Osteocyte (in vitro differentiated cells): ENCODE measurements around the gene DYTN. TPM values are rescaled to one million over a fixed set of nuclear protein-coding genes. Genes with fewer than 3 reads are reported as not detected.
"Not testable (repeated sequence)": the region's sequence is repeated elsewhere in the genome, so short reads cannot be mapped to it uniquely, and the experiment has no call there.

Source experiments
- DNase-seq: peaks from one replicate; pipeline ENCODE4 v3.0.0; 2021; ENCODE audit warnings: mixed read lengths; ENCODE audit not compliant: unreplicated experiment; ENCODE audit errors: extremely low spot score
- H3K27ac Mint-ChIP-seq: one replicate; pipeline ENCODE4 v1.8.0; 2021; ENCODE audit warnings: mild to moderate bottlenecking, mixed read lengths; ENCODE audit not compliant: unreplicated experiment
- H3K27me3 Mint-ChIP-seq: one replicate; pipeline ENCODE4 v1.8.0; 2021; ENCODE audit warnings: mixed read lengths; ENCODE audit not compliant: unreplicated experiment
- H3K36me3 Mint-ChIP-seq: one replicate; pipeline ENCODE4 v1.8.0; 2021; ENCODE audit warnings: mixed read lengths; ENCODE audit not compliant: unreplicated experiment
- H3K4me1 Mint-ChIP-seq: one replicate; pipeline ENCODE4 v1.8.0; 2021; ENCODE audit warnings: mixed read lengths; ENCODE audit not compliant: unreplicated experiment
- H3K4me3 Mint-ChIP-seq: one replicate; pipeline ENCODE4 v1.8.0; 2021; ENCODE audit warnings: mild to moderate bottlenecking, moderate library complexity, mixed read lengths; ENCODE audit not compliant: unreplicated experiment
- H3K9me3 Mint-ChIP-seq: one replicate; pipeline ENCODE4 v1.8.0; 2021; ENCODE audit warnings: mixed read lengths; ENCODE audit not compliant: unreplicated experiment
- CTCF ChIP-seq: fragments of 200-600 bp; sonication (generic); IDR thresholded peaks from 2 replicates; pipeline ENCODE4 v1.5.0; 2021; ENCODE audit warnings: antibody characterized with exemption, mild to moderate bottlenecking, moderate library complexity
- total RNA-seq: library from RNA; stranded (reverse); gene quantifications from 2 replicates; pipeline ENCODE4 v1.2.1, GENCODE V29; 2021

The DYTN gene
- total RNA-seq, 1 donor from 2014 or later: not detected

- TF ChIP-seq CTCF: no peak
- H3K27me3 Mint-ChIP-seq: peaks cover 32% of the 10 kb centered on the region
- H3K4me3 Mint-ChIP-seq: no peak overlapping the region
- no peak overlapping the region for H3K27ac Mint-ChIP-seq
- DNase-seq: no peak
- peaks cover 6% of the 10 kb centered on the region for H3K9me3 Mint-ChIP-seq
- no peaks in the 10 kb centered on the region for H3K36me3 Mint-ChIP-seq
- no peaks in the 10 kb centered on the region for H3K4me1 Mint-ChIP-seq
Observed at GRCh38 chr2:206728277-206729199, 10.3 kb upstream of the DYTN start.

- no peak for DNase-seq
- Mint-ChIP-seq H3K4me3 (no peak overlapping the region), H3K27ac (no peak overlapping the region), H3K27me3 (peaks cover 31% of the 10 kb centered on the region), H3K4me1 (no peaks in the 10 kb centered on the region), H3K9me3 (peaks cover 6% of the 10 kb centered on the region), H3K36me3 (no peaks in the 10 kb centered on the region)
- no peak for TF ChIP-seq CTCF
Observed at GRCh38 chr2:206727287-206727686, 9.1 kb upstream of the DYTN start.

GRCh38 chr2:206723288-206723687 lies 5.1 kb upstream of the DYTN start:
- no peak for DNase-seq
- Mint-ChIP-seq H3K4me1 (no peaks in the 10 kb centered on the region), H3K27ac (no peak overlapping the region), H3K9me3 (no peaks in the 10 kb centered on the region), H3K4me3 (no peak overlapping the region), H3K27me3 (peaks cover 25% of the 10 kb centered on the region), H3K36me3 (no peaks in the 10 kb centered on the region)
- no peak for TF ChIP-seq CTCF

- Mint-ChIP-seq H3K9me3 (no peaks in the 10 kb centered on the region), H3K27me3 (peaks cover 28% of the 10 kb centered on the region), H3K4me3 (no peak overlapping the region), H3K4me1 (no peaks in the 10 kb centered on the region), H3K36me3 (no peaks in the 10 kb centered on the region), H3K27ac (no peak overlapping the region)
- no peak for DNase-seq
- no peak for TF ChIP-seq CTCF
Observed at GRCh38 chr2:206721256-206721920, 3.2 kb upstream of the DYTN start.

GRCh38 chr2:206716623-206717022 lies 1.6 kb downstream of the DYTN start:
- no peak for TF ChIP-seq CTCF

GRCh38 chr2:206715183-206715582 lies 3.0 kb downstream of the DYTN start:
- not testable (repeated sequence) for H3K4me1 Mint-ChIP-seq, H3K27ac Mint-ChIP-seq, H3K9me3 Mint-ChIP-seq, DNase-seq, H3K36me3 Mint-ChIP-seq, H3K4me3 Mint-ChIP-seq
- peaks cover 19% of the 10 kb centered on the region for H3K27me3 Mint-ChIP-seq

More at GRCh38 chr2:206716623-206717022, 1.6 kb downstream of the DYTN start:
- peaks cover 19% of the 10 kb centered on the region for H3K27me3 Mint-ChIP-seq
- no peak overlapping the region for H3K4me3 Mint-ChIP-seq
- no peak for DNase-seq
- H3K36me3 Mint-ChIP-seq: no peaks in the 10 kb centered on the region
- H3K4me1 Mint-ChIP-seq: no peaks in the 10 kb centered on the region
- no peaks in the 10 kb centered on the region for H3K9me3 Mint-ChIP-seq
- no peak overlapping the region for H3K27ac Mint-ChIP-seq
